ENCODE measurements around the gene ALG6.

The ALG6 gene

GRCh38 chr1:63429281-63429680 lies 61.9 kb downstream of the ALG6 start:
- H2BK15ac ChIP-seq (replicated peaks; ENCODE audit: low read depth): no peak overlapping the region
- no peak overlapping the region for H4K5ac ChIP-seq (ENCODE audit: low read length)
- no peak overlapping the region for H3K23ac ChIP-seq (ENCODE audit: low read length)
- no peaks in the 10 kb centered on the region for H3K4me1 ChIP-seq (ENCODE audit: control insufficient read depth, low read depth, low read length)
- no peak overlapping the region for H2BK120ac ChIP-seq (ENCODE audit: low read depth, low read length)
- no peak overlapping the region for H3K4me2 ChIP-seq (ENCODE audit: low read length)
- no peak overlapping the region for H4K8ac ChIP-seq (ENCODE audit: low read depth, low read length)
- H3K18ac ChIP-seq (ENCODE audit: low read length): no peak overlapping the region
- H3K79me2 ChIP-seq (ENCODE audit: control insufficient read depth, insufficient read depth, low read length): no peaks in the 10 kb centered on the region
- H3K27me3 ChIP-seq (ENCODE audit: insufficient read depth, low read length, poor library complexity): no peaks in the 10 kb centered on the region
- no peak overlapping the region for H2AK5ac ChIP-seq (ENCODE audit: low read length)
- no peak overlapping the region for H2BK5ac ChIP-seq (ENCODE audit: low read length)
- no peak overlapping the region for H3K27ac ChIP-seq (ENCODE audit: low read depth, low read length)
- DNase-seq: no peak
- no peaks in the 10 kb centered on the region for H3K79me1 ChIP-seq (ENCODE audit: low read length)
- H3K56ac ChIP-seq (ENCODE audit: low read length): no peak overlapping the region
- no peaks in the 10 kb centered on the region for H3K36me3 ChIP-seq (ENCODE audit: control insufficient read depth, insufficient read depth, low read length)
- no peak overlapping the region for H3K4me3 ChIP-seq (ENCODE audit: low read length)
- no peak overlapping the region for H3K4ac ChIP-seq (ENCODE audit: low read depth, low read length)
- no peak overlapping the region for H3K9ac ChIP-seq (ENCODE audit: low read length)

- no peak overlapping the region for H3K56ac ChIP-seq (ENCODE audit: low read length)
- H2BK15ac ChIP-seq (replicated peaks; ENCODE audit: low read depth): no peak overlapping the region
- no peaks in the 10 kb centered on the region for H3K36me3 ChIP-seq (ENCODE audit: control insufficient read depth, insufficient read depth, low read length)
- H4K8ac ChIP-seq (ENCODE audit: low read depth, low read length): no peak overlapping the region
- no CpG with 5 or more reads among the region's 4 CpGs for WGBS (ENCODE audit: extremely low coverage, insufficient coverage, low lambda C conversion rate)
- no peak overlapping the region for H2BK120ac ChIP-seq (ENCODE audit: low read depth, low read length)
- H3K4ac ChIP-seq (ENCODE audit: low read depth, low read length): no peak overlapping the region
- H3K4me1 ChIP-seq (ENCODE audit: control insufficient read depth, low read depth, low read length): no peaks in the 10 kb centered on the region
- H4K5ac ChIP-seq (ENCODE audit: low read length): no peak overlapping the region
- H3K79me2 ChIP-seq (ENCODE audit: control insufficient read depth, insufficient read depth, low read length): no peaks in the 10 kb centered on the region
- no peak overlapping the region for H2BK5ac ChIP-seq (ENCODE audit: low read length)
- H3K4me2 ChIP-seq (ENCODE audit: low read length): no peak overlapping the region
- H3K9ac ChIP-seq (ENCODE audit: low read length): no peak overlapping the region
- H3K27me3 ChIP-seq (ENCODE audit: insufficient read depth, low read length, poor library complexity): no peaks in the 10 kb centered on the region
- no peak overlapping the region for H3K18ac ChIP-seq (ENCODE audit: low read length)
- H2AK5ac ChIP-seq (ENCODE audit: low read length): no peak overlapping the region
- no peak overlapping the region for H3K4me3 ChIP-seq (ENCODE audit: low read length)
- no peaks in the 10 kb centered on the region for H3K79me1 ChIP-seq (ENCODE audit: low read length)
- DNase-seq: no peak
- no peak overlapping the region for H3K23ac ChIP-seq (ENCODE audit: low read length)
- no peak overlapping the region for H3K27ac ChIP-seq (ENCODE audit: low read depth, low read length)
Observed at GRCh38 chr1:63435161-63435560, 67.7 kb downstream of the ALG6 start.

GRCh38 chr1:63442141-63442475 lies 74.7 kb downstream of the ALG6 start:
- Histone ChIP-seq H3K27me3 (ENCODE audit: insufficient read depth, low read length, poor library complexity) (no peaks in the 10 kb centered on the region), H3K56ac (ENCODE audit: low read length) (no peak overlapping the region), H3K18ac (ENCODE audit: low read length) (no peak overlapping the region), H2BK5ac (ENCODE audit: low read length) (no peak overlapping the region), H3K23ac (ENCODE audit: low read length) (no peak overlapping the region), H3K4me2 (ENCODE audit: low read length) (no peak overlapping the region), H3K27ac (ENCODE audit: low read depth, low read length) (no peak overlapping the region), H3K9ac (ENCODE audit: low read length) (no peak overlapping the region), H3K4me1 (ENCODE audit: control insufficient read depth, low read depth, low read length) (no peaks in the 10 kb centered on the region), H3K79me2 (ENCODE audit: control insufficient read depth, insufficient read depth, low read length) (no peaks in the 10 kb centered on the region), H3K4me3 (ENCODE audit: low read length) (no peak overlapping the region), H2BK120ac (ENCODE audit: low read depth, low read length) (no peak overlapping the region), H2AK5ac (ENCODE audit: low read length) (no peak overlapping the region), H3K36me3 (ENCODE audit: control insufficient read depth, insufficient read depth, low read length) (no peaks in the 10 kb centered on the region), H2BK15ac (replicated peaks; ENCODE audit: low read depth) (no peak overlapping the region), H4K8ac (ENCODE audit: low read depth, low read length) (no peak overlapping the region), H4K5ac (ENCODE audit: low read length) (no peak overlapping the region), H3K4ac (ENCODE audit: low read depth, low read length) (no peak overlapping the region), H3K79me1 (ENCODE audit: low read length) (no peaks in the 10 kb centered on the region)
- DNase-seq: no peak

DNA sequence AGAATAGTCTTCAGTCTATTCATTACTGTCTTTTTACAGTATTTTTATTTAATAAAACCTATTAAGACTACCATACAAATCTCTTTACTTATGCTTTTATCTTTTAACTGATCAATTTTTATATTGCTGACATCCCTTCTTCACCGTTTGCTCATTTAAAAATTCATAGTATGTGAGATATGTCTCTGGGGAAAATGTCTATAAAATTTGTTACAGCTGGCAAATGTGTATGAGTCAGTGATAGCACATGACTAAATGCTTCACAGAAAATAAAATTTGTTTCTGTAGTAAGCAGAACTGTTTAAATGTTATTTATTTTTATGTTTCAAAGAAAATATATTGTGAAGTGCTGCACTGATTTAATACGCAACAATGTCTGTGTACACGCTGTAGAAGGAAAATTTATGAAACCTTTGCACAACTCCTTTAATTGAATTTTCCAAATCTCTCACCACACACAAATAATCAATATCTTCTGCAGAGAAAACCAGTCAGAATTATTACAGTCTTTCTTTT lies 81.4 kb downstream of the ALG6 start:
- Histone ChIP-seq H3K4me3 (ENCODE audit: low read length) (no peak overlapping the region), H2BK15ac (replicated peaks; ENCODE audit: low read depth) (no peak overlapping the region), H2AK5ac (ENCODE audit: low read length) (no peak overlapping the region), H3K18ac (ENCODE audit: low read length) (no peak overlapping the region), H3K4me2 (ENCODE audit: low read length) (no peak overlapping the region), H3K4me1 (ENCODE audit: control insufficient read depth, low read depth, low read length) (no peaks in the 10 kb centered on the region), H3K4ac (ENCODE audit: low read depth, low read length) (no peak overlapping the region), H3K9ac (ENCODE audit: low read length) (no peak overlapping the region), H3K23ac (ENCODE audit: low read length) (no peak overlapping the region), H2BK120ac (ENCODE audit: low read depth, low read length) (no peak overlapping the region), H3K79me2 (ENCODE audit: control insufficient read depth, insufficient read depth, low read length) (no peaks in the 10 kb centered on the region), H3K36me3 (ENCODE audit: control insufficient read depth, insufficient read depth, low read length) (no peaks in the 10 kb centered on the region), H2BK5ac (ENCODE audit: low read length) (no peak overlapping the region), H4K8ac (ENCODE audit: low read depth, low read length) (no peak overlapping the region), H3K79me1 (ENCODE audit: low read length) (no peaks in the 10 kb centered on the region), H3K56ac (ENCODE audit: low read length) (no peak overlapping the region), H3K27me3 (ENCODE audit: insufficient read depth, low read length, poor library complexity) (no peaks in the 10 kb centered on the region), H4K5ac (ENCODE audit: low read length) (no peak overlapping the region), H3K27ac (ENCODE audit: low read depth, low read length) (no peak overlapping the region)
- DNase-seq: no peak
- no CpG with 5 or more reads among the region's 3 CpGs for WGBS (ENCODE audit: extremely low coverage, insufficient coverage, low lambda C conversion rate)

DNA sequence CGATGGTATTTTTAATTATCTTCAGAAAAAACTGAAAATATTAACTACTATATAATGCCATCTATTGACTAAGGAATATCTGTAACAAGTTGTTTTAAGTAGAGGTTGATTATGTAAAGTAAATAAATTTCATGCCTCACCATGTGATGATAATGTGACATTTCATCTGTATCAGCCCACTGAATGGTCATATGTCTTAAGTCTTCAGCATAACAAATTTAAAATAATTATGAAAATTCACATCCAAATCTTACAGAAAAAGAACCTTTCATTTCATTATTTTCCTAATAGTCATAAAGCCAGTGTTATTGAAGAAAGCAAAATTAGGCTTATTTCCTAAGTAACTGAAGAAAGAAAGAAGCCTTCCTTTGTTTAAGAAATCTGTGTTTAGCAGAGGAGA lies 83.0 kb downstream of the ALG6 start:
- no peak overlapping the region for H4K8ac ChIP-seq (ENCODE audit: low read depth, low read length)
- H3K4ac ChIP-seq (ENCODE audit: low read depth, low read length): no peak overlapping the region
- H3K4me3 ChIP-seq (ENCODE audit: low read length): no peak overlapping the region
- no peaks in the 10 kb centered on the region for H3K36me3 ChIP-seq (ENCODE audit: control insufficient read depth, insufficient read depth, low read length)
- no peaks in the 10 kb centered on the region for H3K4me1 ChIP-seq (ENCODE audit: control insufficient read depth, low read depth, low read length)
- H2BK5ac ChIP-seq (ENCODE audit: low read length): no peak overlapping the region
- no peak overlapping the region for H3K23ac ChIP-seq (ENCODE audit: low read length)
- no peaks in the 10 kb centered on the region for H3K79me1 ChIP-seq (ENCODE audit: low read length)
- no peak overlapping the region for H3K4me2 ChIP-seq (ENCODE audit: low read length)
- WGBS (ENCODE audit: extremely low coverage, insufficient coverage, low lambda C conversion rate): no CpG with 5 or more reads among the region's 1 CpG
- H2AK5ac ChIP-seq (ENCODE audit: low read length): no peak overlapping the region
- no peak overlapping the region for H3K27ac ChIP-seq (ENCODE audit: low read depth, low read length)
- no peak overlapping the region for H2BK120ac ChIP-seq (ENCODE audit: low read depth, low read length)
- no peak for DNase-seq
- no peak overlapping the region for H2BK15ac ChIP-seq (replicated peaks; ENCODE audit: low read depth)
- H3K27me3 ChIP-seq (ENCODE audit: insufficient read depth, low read length, poor library complexity): no peaks in the 10 kb centered on the region
- no peak overlapping the region for H3K18ac ChIP-seq (ENCODE audit: low read length)
- H3K9ac ChIP-seq (ENCODE audit: low read length): no peak overlapping the region
- H3K79me2 ChIP-seq (ENCODE audit: control insufficient read depth, insufficient read depth, low read length): no peaks in the 10 kb centered on the region
- H4K5ac ChIP-seq (ENCODE audit: low read length): no peak overlapping the region
- H3K56ac ChIP-seq (ENCODE audit: low read length): no peak overlapping the region

- Histone ChIP-seq H2AK5ac (ENCODE audit: low read length) (no peak overlapping the region), H3K9ac (ENCODE audit: low read length) (no peak overlapping the region), H3K56ac (ENCODE audit: low read length) (no peak overlapping the region), H2BK5ac (ENCODE audit: low read length) (no peak overlapping the region), H3K18ac (ENCODE audit: low read length) (no peak overlapping the region), H3K27me3 (ENCODE audit: insufficient read depth, low read length, poor library complexity) (no peaks in the 10 kb centered on the region), H3K79me1 (ENCODE audit: low read length) (no peaks in the 10 kb centered on the region), H3K23ac (ENCODE audit: low read length) (no peak overlapping the region), H3K4ac (ENCODE audit: low read depth, low read length) (no peak overlapping the region), H3K4me1 (ENCODE audit: control insufficient read depth, low read depth, low read length) (no peaks in the 10 kb centered on the region), H3K36me3 (ENCODE audit: control insufficient read depth, insufficient read depth, low read length) (no peaks in the 10 kb centered on the region), H4K5ac (ENCODE audit: low read length) (no peak overlapping the region), H2BK120ac (ENCODE audit: low read depth, low read length) (no peak overlapping the region), H3K27ac (ENCODE audit: low read depth, low read length) (no peak overlapping the region), H3K79me2 (ENCODE audit: control insufficient read depth, insufficient read depth, low read length) (no peaks in the 10 kb centered on the region), H3K4me2 (ENCODE audit: low read length) (no peak overlapping the region), H4K8ac (ENCODE audit: low read depth, low read length) (no peak overlapping the region), H2BK15ac (replicated peaks; ENCODE audit: low read depth) (no peak overlapping the region), H3K4me3 (ENCODE audit: low read length) (no peak overlapping the region)
- DNase-seq: no peak
- WGBS (ENCODE audit: extremely low coverage, insufficient coverage, low lambda C conversion rate): no CpG with 5 or more reads among the region's 2 CpGs
Observed at GRCh38 chr1:63453232-63453631, 85.8 kb downstream of the ALG6 start.

Measured in mesendoderm (in vitro differentiated cells).